Mucosa of descending colon (tissue), 3 donors: ENCODE data around the gene PBX1. TPM values are rescaled to one million over a fixed set of nuclear protein-coding genes. Genes with fewer than 3 reads are reported as not detected.
"Not testable (repeated sequence)": the region's sequence is repeated elsewhere in the genome, so short reads cannot be mapped to it uniquely, and the experiment has no call there.

Experiments
- ATAC-seq: fragments of 200-7000 bp; cut with Tn5 transposase; one replicate; pipeline ENCODE4 v1.9.1; 2020; ENCODE audit warnings: mild to moderate bottlenecking, moderate library complexity
- DNase-seq, 3 donors: peaks; one replicate each; pipeline ENCODE4 v3.0.0-alpha.2; 2020
- H3K36me3 ChIP-seq: fragments of 200-600 bp; one replicate; pipeline ENCODE4 v1.8.0; 2021; ENCODE audit warnings: low read depth, mild to moderate bottlenecking
- H3K4me1 ChIP-seq: fragments of 200-600 bp; one replicate; pipeline ENCODE4 v1.8.0; 2021; ENCODE audit warnings: low read depth, mild to moderate bottlenecking
- H3K4me3 ChIP-seq: fragments of 200-600 bp; one replicate; pipeline ENCODE4 v1.8.0; 2021; ENCODE audit warnings: mild to moderate bottlenecking
- H3K9me3 ChIP-seq: fragments of 200-600 bp; one replicate; pipeline ENCODE4 v1.8.0; 2021; ENCODE audit warnings: mild to moderate bottlenecking
- intact Hi-C, 2 donors: fragments of 100-400 bp; cut with DNase I in 1 of 2; cut with micrococcal nuclease in 1 of 2; formaldehyde crosslinking; loops; one replicate each; pipeline versions ENCODE4 v1.11.0 to v1.11.1; 2022; cut with DNase I, micrococcal nuclease
- total RNA-seq, 3 donors: library from RNA; stranded (reverse); fragmentation: NEBNext Ultra II Directional in 2 of 3; extraction: Animal tissue kit (Norgen Biotek cat#: 25700) in 2 of 3; gene quantifications; one replicate each; pipeline versions ENCODE4 v1.2.1 to v1.2.4, GENCODE V29; 2021 to 2023
- TF ChIP-seq, protein P1 (sequence below): fragments of 200-600 bp; IDR thresholded peaks from one replicate; pipeline ENCODE4 v1.8.0; 2022; ENCODE audit warnings: antibody characterized with exemption, mild to moderate bottlenecking
- donor health status: DM: no; HTN: no; CAD: no; lungs with moderate emphysema.
- donor health status: DM: no; HTN: no; CAD: no.
- donor health status: DM: no; HTN: yes; CAD: no.

PBX1 gene
- total RNA-seq, 3 donors from 2014 or later, result 52.6 to 182 (median 82.8) TPM

DNA sequence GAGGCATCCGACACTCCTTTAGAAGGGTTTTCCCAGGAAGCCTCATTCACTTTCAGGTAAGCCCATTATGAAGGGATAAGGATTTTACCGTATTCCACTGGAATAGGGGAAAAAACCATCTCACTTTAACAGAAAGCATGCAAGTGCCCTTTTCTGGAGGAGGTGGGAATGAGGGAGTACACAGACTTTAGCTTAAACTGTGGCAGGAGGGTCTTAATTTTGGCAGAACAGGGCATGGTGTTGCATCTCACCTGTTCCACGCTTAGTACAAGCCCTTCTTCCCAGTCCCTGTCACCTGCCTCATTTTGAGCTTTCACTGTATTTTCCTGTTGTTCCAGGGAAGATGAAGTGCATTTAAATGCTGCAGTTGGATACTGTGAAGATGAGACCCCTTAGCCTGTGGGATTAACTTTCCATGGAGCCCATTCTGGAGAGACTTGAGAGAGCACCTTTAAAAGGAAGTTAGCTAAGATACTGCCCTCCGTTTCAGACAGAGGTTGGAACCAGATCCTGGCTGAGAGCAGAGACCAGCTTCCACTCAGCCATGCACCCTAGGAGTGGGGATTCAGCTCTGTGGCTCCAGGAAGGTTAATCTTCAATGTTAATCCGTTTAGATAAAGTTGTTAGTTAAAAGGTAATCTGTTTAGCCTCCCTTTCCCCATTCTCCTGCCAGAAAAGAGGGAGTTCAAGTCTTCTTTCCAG is 42.6 kb downstream of the PBX1 start:
- TF ChIP-seq, protein P1, sequence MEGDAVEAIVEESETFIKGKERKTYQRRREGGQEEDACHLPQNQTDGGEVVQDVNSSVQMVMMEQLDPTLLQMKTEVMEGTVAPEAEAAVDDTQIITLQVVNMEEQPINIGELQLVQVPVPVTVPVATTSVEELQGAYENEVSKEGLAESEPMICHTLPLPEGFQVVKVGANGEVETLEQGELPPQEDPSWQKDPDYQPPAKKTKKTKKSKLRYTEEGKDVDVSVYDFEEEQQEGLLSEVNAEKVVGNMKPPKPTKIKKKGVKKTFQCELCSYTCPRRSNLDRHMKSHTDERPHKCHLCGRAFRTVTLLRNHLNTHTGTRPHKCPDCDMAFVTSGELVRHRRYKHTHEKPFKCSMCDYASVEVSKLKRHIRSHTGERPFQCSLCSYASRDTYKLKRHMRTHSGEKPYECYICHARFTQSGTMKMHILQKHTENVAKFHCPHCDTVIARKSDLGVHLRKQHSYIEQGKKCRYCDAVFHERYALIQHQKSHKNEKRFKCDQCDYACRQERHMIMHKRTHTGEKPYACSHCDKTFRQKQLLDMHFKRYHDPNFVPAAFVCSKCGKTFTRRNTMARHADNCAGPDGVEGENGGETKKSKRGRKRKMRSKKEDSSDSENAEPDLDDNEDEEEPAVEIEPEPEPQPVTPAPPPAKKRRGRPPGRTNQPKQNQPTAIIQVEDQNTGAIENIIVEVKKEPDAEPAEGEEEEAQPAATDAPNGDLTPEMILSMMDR, result no peak
- Histone ChIP-seq H3K4me1 (peaks cover 31% of the 10 kb centered on the region), H3K4me3 (no peak overlapping the region), H3K9me3 (no peaks in the 10 kb centered on the region), H3K36me3 (no peaks in the 10 kb centered on the region)
- intact Hi-C loops, result no loop called here
- no peak for DNase-seq
- peak; percentile 65 for ATAC-seq

GRCh38 chr1:164602101-164602422 is 43.1 kb downstream of the PBX1 start:
- H3K9me3 ChIP-seq, result no peaks in the 10 kb centered on the region
- peaks cover 31% of the 10 kb centered on the region for H3K4me1 ChIP-seq
- TF ChIP-seq, protein P1, result no peak
- H3K36me3 ChIP-seq, result no peaks in the 10 kb centered on the region
- intact Hi-C loops, result no loop called here
- ATAC-seq, result peak; percentile 94
- no peak overlapping the region for H3K4me3 ChIP-seq
- DNase-seq, result peak in 2 of 3 donors; percentile 59 to 85

DNA sequence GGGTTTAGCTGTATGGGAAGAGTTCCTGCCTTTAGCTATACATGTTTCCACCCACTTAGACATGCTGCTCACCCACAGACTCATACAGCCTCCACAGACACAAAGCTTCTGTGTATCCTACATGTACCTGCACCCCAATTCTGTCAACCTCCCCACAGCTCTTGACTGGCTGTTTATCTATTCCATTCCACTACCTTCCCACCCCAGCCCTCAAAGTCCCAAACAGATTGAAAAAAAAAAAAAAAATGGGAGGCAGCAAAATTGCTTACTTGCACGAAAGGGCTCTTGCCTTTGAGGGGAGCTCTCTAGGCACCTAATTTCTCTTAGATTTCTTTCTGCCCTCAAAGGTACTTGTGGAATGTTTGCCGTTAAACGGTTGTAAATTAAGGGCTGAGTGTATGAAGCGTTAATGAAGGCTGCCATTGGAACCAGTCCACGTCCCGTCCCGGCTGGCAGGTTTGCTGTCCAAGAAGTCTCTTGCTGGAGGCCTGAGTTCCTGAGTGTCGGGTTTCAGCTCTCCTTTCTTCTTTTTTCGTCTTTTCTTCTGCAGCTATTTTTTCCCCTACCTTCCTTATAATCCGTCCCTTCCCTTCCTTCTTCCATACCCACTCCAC is 43.6 kb downstream of the PBX1 start:
- TF ChIP-seq, protein P1, result no peak
- H3K4me3 ChIP-seq, result no peak overlapping the region
- DNase-seq, result peak; percentile 58 to 68 (median 63)

DNA sequence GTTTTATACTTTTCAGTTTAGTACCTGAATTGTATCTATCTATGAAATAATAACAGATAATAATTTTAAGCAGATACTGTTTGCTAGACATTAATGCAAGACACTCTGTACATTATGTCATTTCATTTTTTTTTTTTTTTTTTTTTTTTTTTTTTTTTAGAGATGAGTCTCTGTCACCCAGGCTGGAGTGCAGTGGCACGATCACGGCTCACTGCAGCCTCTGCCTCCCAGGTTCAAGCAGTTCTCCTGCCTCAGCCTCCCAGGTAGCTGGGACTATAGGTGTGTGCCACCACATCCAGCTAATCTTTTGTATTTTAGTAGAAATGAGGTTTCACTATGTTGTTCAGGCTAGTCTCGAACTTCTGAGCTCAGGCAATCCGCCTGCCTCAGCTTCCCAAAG is 44.8 kb downstream of the PBX1 start:
- ATAC-seq, DNase-seq, intact Hi-C loops, H3K36me3 ChIP-seq, H3K4me3 ChIP-seq, H3K9me3 ChIP-seq: not testable (repeated sequence)
- peaks cover 31% of the 10 kb centered on the region for H3K4me1 ChIP-seq

More for the DNA sequence above, 43.6 kb downstream of the PBX1 start:
- intact Hi-C loops, result no loop called here
- Histone ChIP-seq H3K9me3 (no peaks in the 10 kb centered on the region), H3K4me1 (peaks cover 31% of the 10 kb centered on the region), H3K36me3 (no peaks in the 10 kb centered on the region)
- ATAC-seq, result peak; percentile 35

DNA sequence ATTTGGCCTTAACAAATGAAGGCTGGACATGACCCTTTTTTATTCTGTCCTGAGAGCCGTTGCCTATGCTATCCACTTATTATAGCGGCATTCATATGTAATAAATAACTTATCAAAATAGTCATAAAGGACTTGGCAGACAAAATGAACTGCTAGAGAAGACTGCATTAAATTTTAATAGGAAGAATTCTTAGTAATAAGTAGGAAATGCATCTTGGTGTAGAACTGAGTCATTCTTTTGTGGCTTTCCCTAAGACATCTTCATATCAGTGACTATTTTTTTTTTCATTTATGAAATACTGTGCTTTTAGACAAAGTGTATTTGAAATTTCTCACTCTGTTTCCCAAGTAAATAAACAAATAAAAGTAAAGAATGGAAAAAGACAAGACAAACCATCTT is 45.6 kb downstream of the PBX1 start:
- Histone ChIP-seq H3K4me3 (no peak overlapping the region), H3K36me3 (no peaks in the 10 kb centered on the region), H3K4me1 (peaks cover 26% of the 10 kb centered on the region), H3K9me3 (no peaks in the 10 kb centered on the region)
- DNase-seq (no peak), ATAC-seq (no peak)
- intact Hi-C loops, result no loop called here
- TF ChIP-seq, protein P1, result no peak

DNA sequence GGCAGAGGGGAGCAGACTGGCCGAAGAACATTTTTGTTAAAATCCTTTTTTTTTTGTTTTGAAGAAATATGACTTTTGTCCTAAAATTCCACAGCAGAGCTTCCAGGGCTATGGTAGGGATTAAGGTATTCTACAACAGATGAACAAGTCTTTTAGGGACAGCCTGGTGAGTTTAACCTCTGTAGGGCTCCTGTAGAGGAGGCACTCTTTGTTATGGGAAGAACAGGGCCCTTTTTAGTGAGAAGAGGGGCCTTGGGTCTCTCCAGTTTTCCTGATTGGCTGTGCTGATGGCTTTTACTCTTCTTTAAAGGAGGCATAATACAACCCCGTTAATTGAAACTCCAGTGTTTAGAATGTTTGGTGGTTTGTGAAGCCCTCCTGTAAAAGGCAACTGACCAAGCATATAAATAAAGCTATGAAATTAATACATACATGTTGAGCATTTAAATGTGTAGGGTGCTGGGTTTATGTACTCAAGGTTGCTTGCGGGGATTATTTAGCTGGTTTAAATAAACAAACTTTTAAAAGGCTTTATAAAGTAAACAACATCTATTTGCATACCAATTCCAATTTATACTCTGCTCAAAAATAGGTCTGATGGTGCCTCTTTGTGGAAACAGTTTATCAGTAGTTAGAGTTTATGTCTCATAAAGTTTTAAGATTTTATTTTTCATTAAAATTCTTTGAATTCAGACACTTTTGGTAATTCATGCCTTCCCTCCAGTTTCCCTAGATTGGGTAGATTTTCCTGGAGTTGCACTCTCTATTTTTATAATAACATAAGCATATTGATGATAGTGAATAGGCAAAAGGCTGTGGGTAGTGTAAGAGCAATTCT is 46.5 kb downstream of the PBX1 start:
- Histone ChIP-seq H3K9me3 (no peaks in the 10 kb centered on the region), H3K4me3 (no peak overlapping the region), H3K4me1 (peaks cover 20% of the 10 kb centered on the region), H3K36me3 (no peaks in the 10 kb centered on the region)
- ATAC-seq (no peak), DNase-seq (no peak)
- TF ChIP-seq, protein P1, result no peak
- intact Hi-C loops, result no loop called here
